Ascending aorta (tissue), 2 donors: ENCODE results near the gene DAB1. TPM values are rescaled to one million over a fixed set of nuclear protein-coding genes. Genes with fewer than 3 reads are reported as not detected.

Experiments used
- DNase-seq, 2 donors: peaks; one replicate each; pipeline ENCODE4 v3.0.0-alpha.2; 2019; ENCODE audit warnings: low spot score in 2 of 2
- H3K27ac ChIP-seq, 2 donors: fragments of 200-600 bp; sonication (generic); one replicate each; pipeline ENCODE4 v1.5.1; 2016 to 2017; ENCODE audit warnings: mild to moderate bottlenecking in 1 of 2
- H3K27me3 ChIP-seq: fragments of 200-600 bp; sonication (generic); one replicate; pipeline ENCODE4 v1.5.1; 2017
- H3K36me3 ChIP-seq, 2 donors: fragments of 200-600 bp; sonication (generic); one replicate each; pipeline ENCODE4 v1.5.1; 2016
- H3K4me1 ChIP-seq, 2 donors: fragments of 200-600 bp; sonication (generic); one replicate each; pipeline ENCODE4 v1.5.1; 2016 to 2017; ENCODE audit warnings: mild to moderate bottlenecking in 1 of 2
- H3K4me3 ChIP-seq, 2 donors: fragments of 200-600 bp; sonication (generic); one replicate each; pipeline ENCODE4 v1.5.1; 2016 to 2017; ENCODE audit warnings: mild to moderate bottlenecking in 1 of 2
- H3K9me3 ChIP-seq, 2 donors: fragments of 200-600 bp; sonication (generic); one replicate each; pipeline ENCODE4 v1.5.1; 2016
- CTCF ChIP-seq, 3 experiments: fragments of 200-600 bp in 2 of 3; fragments of 450-650 bp in 1 of 3; sonication (generic) in 2 of 3; IDR thresholded peaks; one replicate each; pipeline ENCODE4 v1.5.1; 2016 to 2019; ENCODE audit warnings: antibody characterized with exemption in 3 of 3, mild to moderate bottlenecking in 1 of 3, moderate library complexity in 1 of 3
- intact Hi-C: fragments of 100-400 bp; cut with DNase I; formaldehyde crosslinking; loops from one replicate; pipeline ENCODE4 v1.15.1; 2023
- total RNA-seq: library from RNA; depleted of rRNA; stranded (reverse); fragments of >200 nt; gene quantifications from one replicate; pipeline ENCODE4 v1.1.0, GENCODE V29; 2016

DAB1 gene
- total RNA-seq: not detected

- peak within 1 kb of the TSS; percentile 16 to 48 for H3K4me3 ChIP-seq
- no peak for DNase-seq
- H3K27me3 ChIP-seq: no peaks in the 10 kb centered on the region
- no peaks in the 10 kb centered on the region for H3K36me3 ChIP-seq
- H3K9me3 ChIP-seq: no peaks in the 10 kb centered on the region
- H3K27ac ChIP-seq: no peak within 1 kb of the TSS
- no peak for TF ChIP-seq CTCF (IDR thresholded peaks at IDR 0.05)
- intact Hi-C loops: no loop called here
- no peaks in the 10 kb centered on the region for H3K4me1 ChIP-seq
Measured at GRCh38 chr1:57423656-57424211, at the start of gene DAB1. Gene DAB1, minus strand, starts transcription at chr1:57424060. Its CDS starts 133,030 bp downstream, at chr1:57291030.

- Histone ChIP-seq H3K9me3 (no peaks in the 10 kb centered on the region), H3K36me3 (no peaks in the 10 kb centered on the region), H3K27ac (no peak overlapping the region), H3K4me1 (no peaks in the 10 kb centered on the region), H3K27me3 (no peaks in the 10 kb centered on the region), H3K4me3 (no peak overlapping the region)
- no peak for DNase-seq
- TF ChIP-seq CTCF (IDR thresholded peaks at IDR 0.05): no peak
- intact Hi-C loops: no loop called here
Measured at GRCh38 chr1:57473448-57473847, 49.6 kb upstream of the DAB1 start.

GRCh38 chr1:57471995-57472394 is 48.1 kb upstream of the DAB1 start:
- DNase-seq: no peak
- Histone ChIP-seq H3K4me3 (no peak overlapping the region), H3K4me1 (no peaks in the 10 kb centered on the region), H3K36me3 (no peaks in the 10 kb centered on the region), H3K9me3 (no peaks in the 10 kb centered on the region), H3K27ac (no peak overlapping the region), H3K27me3 (no peaks in the 10 kb centered on the region)
- intact Hi-C loops: no loop called here
- no peak for TF ChIP-seq CTCF (IDR thresholded peaks at IDR 0.05)

- Histone ChIP-seq H3K9me3 (no peaks in the 10 kb centered on the region), H3K4me1 (no peaks in the 10 kb centered on the region), H3K4me3 (no peak overlapping the region), H3K27ac (no peak overlapping the region), H3K27me3 (no peaks in the 10 kb centered on the region), H3K36me3 (no peaks in the 10 kb centered on the region)
- intact Hi-C loops: no loop called here
- DNase-seq: no peak
- no peak for TF ChIP-seq CTCF (IDR thresholded peaks at IDR 0.05)
Measured at GRCh38 chr1:57470036-57470435, 46.2 kb upstream of the DAB1 start.

GRCh38 chr1:57468641-57469523 is 45.0 kb upstream of the DAB1 start:
- intact Hi-C loops: no loop called here
- Histone ChIP-seq H3K4me1 (no peaks in the 10 kb centered on the region), H3K36me3 (no peaks in the 10 kb centered on the region), H3K27ac (no peak overlapping the region), H3K27me3 (no peaks in the 10 kb centered on the region), H3K9me3 (no peaks in the 10 kb centered on the region), H3K4me3 (no peak overlapping the region)
- TF ChIP-seq CTCF (IDR thresholded peaks at IDR 0.05): no peak
- DNase-seq: no peak
